Loucy (cell line): ENCODE data around the gene RCC1.

ENCODE experiments used
- H2AFZ ChIP-seq: fragments of 200-600 bp; sonication (generic); 2 replicates; pipeline ENCODE4 v1.6.0; 2016; ENCODE audit warnings: antibody characterized with exemption, mild to moderate bottlenecking, low read length, moderate library complexity
- H3F3A ChIP-seq: fragments of 200-600 bp; 2 replicates; pipeline ENCODE4 v1.6.0; 2016; ENCODE audit warnings: antibody characterized with exemption, low read depth, mild to moderate bottlenecking
- H3K27me3 ChIP-seq: fragments of 200-600 bp; sonication (generic); 2 replicates; pipeline ENCODE4 v1.6.1; 2014; ENCODE audit warnings: low read length, mild to moderate bottlenecking; ENCODE audit not compliant: insufficient read depth, poor library complexity, severe bottlenecking
- H3K36me3 ChIP-seq: fragments of 200-600 bp; sonication (generic); 2 replicates; pipeline ENCODE4 v1.6.1; 2016; ENCODE audit warnings: low read length; ENCODE audit not compliant: insufficient read depth
- H3K4me1 ChIP-seq: fragments of 200-600 bp; sonication (generic); 2 replicates; pipeline ENCODE4 v1.5.1; 2014; ENCODE audit warnings: low read length, mild to moderate bottlenecking; ENCODE audit not compliant: insufficient read depth, poor library complexity, severe bottlenecking
- H3K4me2 ChIP-seq: fragments of 200-600 bp; sonication (generic); 2 replicates; pipeline ENCODE4 v1.6.0; 2014; ENCODE audit warnings: antibody characterized with exemption, low read length, low read depth, mild to moderate bottlenecking; ENCODE audit not compliant: poor library complexity, severe bottlenecking
- H3K4me3 ChIP-seq: fragments of 200-600 bp; sonication (generic); 2 replicates; pipeline ENCODE4 v1.5.1; 2014; ENCODE audit warnings: low read length, mild to moderate bottlenecking, mixed read lengths; ENCODE audit not compliant: poor library complexity, severe bottlenecking
- H3K79me2 ChIP-seq: fragments of 200-600 bp; sonication (generic); 2 replicates; pipeline ENCODE4 v1.6.1; 2014; ENCODE audit warnings: low read length; ENCODE audit not compliant: insufficient read depth
- H3K9ac ChIP-seq: fragments of 200-600 bp; sonication (generic); 2 replicates; pipeline ENCODE4 v1.6.0; 2014; ENCODE audit warnings: mild to moderate bottlenecking, low read depth, low read length, moderate library complexity; ENCODE audit not compliant: poor library complexity, severe bottlenecking
- H3K9me2 ChIP-seq: fragments of 200-600 bp; sonication (generic); replicated peaks from 2 replicates; pipeline ENCODE4 v1.6.1; 2016; ENCODE audit warnings: low read depth, low read length, mixed read lengths
- H3K9me3 ChIP-seq: fragments of 200-600 bp; sonication (generic); 2 replicates; pipeline ENCODE4 v1.6.1; 2014; ENCODE audit warnings: mild to moderate bottlenecking, antibody characterized with exemption, low read length, low read depth; ENCODE audit not compliant: insufficient read depth
- H4K20me1 ChIP-seq: fragments of 200-600 bp; sonication (generic); 2 replicates; pipeline ENCODE4 v1.6.0; 2014; ENCODE audit warnings: antibody characterized with exemption, low read length, mild to moderate bottlenecking; ENCODE audit not compliant: insufficient read depth, poor library complexity, severe bottlenecking
- CTCF ChIP-seq: fragments of 200-600 bp; sonication (generic); conservative IDR thresholded peaks from 2 replicates; pipeline ENCODE4 v1.5.1; 2014; ENCODE audit warnings: mild to moderate bottlenecking, antibody characterized with exemption, low read length
- EZH2phosphoT487 ChIP-seq: fragments of 200-600 bp; IDR thresholded peaks from 2 replicates; pipeline ENCODE4 v1.6.1; 2018; ENCODE audit warnings: antibody characterized with exemption, mild to moderate bottlenecking, moderate library complexity, borderline replicate concordance

RCC1 gene

GRCh38 chr1:28530456-28530855 lies 24.6 kb downstream of the RCC1 start:
- Histone ChIP-seq H3K9me2 (no peaks in the 10 kb centered on the region), H3K9ac (no peak overlapping the region), H3K9me3 (no peaks in the 10 kb centered on the region), H3K27me3 (no peaks in the 10 kb centered on the region), H3K4me2 (no peak overlapping the region), H3K4me3 (no peak overlapping the region), H3K36me3 (peaks cover 39% of the 10 kb centered on the region; the same call in 1 of the 2 replicates), H3K79me2 (peaks cover 32% of the 10 kb centered on the region; the same call in 1 of the 2 replicates), H3F3A (no peaks in the 10 kb centered on the region), H2AFZ (no peak overlapping the region), H3K4me1 (no peaks in the 10 kb centered on the region), H4K20me1 (peaks cover 4% of the 10 kb centered on the region)
- no peak for TF ChIP-seq EZH2phosphoT487
- TF ChIP-seq CTCF: no peak

- no peaks in the 10 kb centered on the region for H3F3A ChIP-seq
- no peaks in the 10 kb centered on the region for H4K20me1 ChIP-seq
- no peak overlapping the region for H3K9ac ChIP-seq
- no peaks in the 10 kb centered on the region for H3K4me1 ChIP-seq
- TF ChIP-seq EZH2phosphoT487 (no peak), CTCF (no peak)
- no peaks in the 10 kb centered on the region for H3K9me3 ChIP-seq
- no peak overlapping the region for H3K4me2 ChIP-seq
- H3K4me3 ChIP-seq: no peak overlapping the region
- 0 out of 2 replicates have a peak, but pooled peaks cover 1% of the 10 kb centered on the region for H3K79me2 ChIP-seq
- H3K36me3 ChIP-seq: peaks cover 70% of the 10 kb centered on the region; the same call in 1 of the 2 replicates
- no peaks in the 10 kb centered on the region for H3K9me2 ChIP-seq
- H2AFZ ChIP-seq: no peak overlapping the region
- H3K27me3 ChIP-seq: no peaks in the 10 kb centered on the region
Measured at GRCh38 chr1:28534671-28535070, 28.8 kb downstream of the RCC1 start.

- H2AFZ ChIP-seq: no peak overlapping the region
- TF ChIP-seq EZH2phosphoT487: no peak
- no peak for TF ChIP-seq CTCF
- H3K4me2 ChIP-seq: no peak overlapping the region
- H3K9me2 ChIP-seq: no peaks in the 10 kb centered on the region
- H3K9me3 ChIP-seq: no peaks in the 10 kb centered on the region
- no peaks in the 10 kb centered on the region for H3F3A ChIP-seq
- no peak overlapping the region for H3K4me3 ChIP-seq
- H3K36me3 ChIP-seq: peaks cover 68% of the 10 kb centered on the region; the same call in 1 of the 2 replicates
- no peaks in the 10 kb centered on the region for H3K79me2 ChIP-seq
- no peaks in the 10 kb centered on the region for H4K20me1 ChIP-seq
- H3K27me3 ChIP-seq: no peaks in the 10 kb centered on the region
- H3K9ac ChIP-seq: no peak overlapping the region
- no peaks in the 10 kb centered on the region for H3K4me1 ChIP-seq
Measured at GRCh38 chr1:28535180-28535579, 29.3 kb downstream of the RCC1 start.
